GM18498 (cell line): ENCODE results near the gene ZFC3H1.

Experiments
- ATAC-seq: cut with Tn5 transposase; IDR thresholded peaks from one replicate; pipeline ENCODE4 v1.9.1; 2021; ENCODE audit warnings: mild to moderate bottlenecking, moderate library complexity; ENCODE audit not compliant: unreplicated experiment

Gene ZFC3H1

GRCh38 chr12:71685312-71685906 lies 21.8 kb upstream of the ZFC3H1 start:
- ATAC-seq = no peak

GRCh38 chr12:71684081-71684480 lies 20.4 kb upstream of the ZFC3H1 start:
- ATAC-seq = no peak

GRCh38 chr12:71683633-71684032 lies 20.0 kb upstream of the ZFC3H1 start:
- no peak for ATAC-seq

- ATAC-seq = no peak
Observed at GRCh38 chr12:71682466-71682865, 18.8 kb upstream of the ZFC3H1 start.

GRCh38 chr12:71671816-71672215 lies 8.2 kb upstream of the ZFC3H1 start:
- no peak for ATAC-seq

- no peak for ATAC-seq
Observed at GRCh38 chr12:71671311-71671710, 7.7 kb upstream of the ZFC3H1 start.

GRCh38 chr12:71666259-71666658 lies 2.6 kb upstream of the ZFC3H1 start:
- no peak for ATAC-seq

GRCh38 chr12:71665090-71665463 lies 1.4 kb upstream of the ZFC3H1 start:
- ATAC-seq = no peak

- peak; percentile 20 for ATAC-seq
Observed at GRCh38 chr12:71664411-71665089, 902 bp upstream of the ZFC3H1 start.

- ATAC-seq = peak; percentile 24
Observed at GRCh38 chr12:71662849-71663560, 643 bp downstream of the ZFC3H1 start.

GRCh38 chr12:71661977-71662530 lies 1.6 kb downstream of the ZFC3H1 start:
- ATAC-seq = no peak

- no peak for ATAC-seq
Observed at GRCh38 chr12:71656740-71657139, 6.9 kb downstream of the ZFC3H1 start.

GRCh38 chr12:71655907-71656306 lies 7.7 kb downstream of the ZFC3H1 start:
- ATAC-seq = no peak

- ATAC-seq = no peak
Observed at GRCh38 chr12:71655495-71655894, 8.2 kb downstream of the ZFC3H1 start.

- ATAC-seq = no peak
Observed at GRCh38 chr12:71654200-71654599, 9.4 kb downstream of the ZFC3H1 start.

GRCh38 chr12:71653137-71653536 lies 10.5 kb downstream of the ZFC3H1 start:
- no peak for ATAC-seq

- no peak for ATAC-seq
Observed at GRCh38 chr12:71652656-71653055, 11.0 kb downstream of the ZFC3H1 start.

- no peak for ATAC-seq
Observed at GRCh38 chr12:71649401-71649800, 14.2 kb downstream of the ZFC3H1 start.

- no peak for ATAC-seq
Observed at GRCh38 chr12:71648537-71648936, 15.1 kb downstream of the ZFC3H1 start.

- no peak for ATAC-seq
Observed at GRCh38 chr12:71646512-71646911, 17.1 kb downstream of the ZFC3H1 start.

- ATAC-seq = no peak
Observed at GRCh38 chr12:71645268-71645667, 18.4 kb downstream of the ZFC3H1 start.

GRCh38 chr12:71642264-71642663 lies 21.4 kb downstream of the ZFC3H1 start:
- ATAC-seq = peak; percentile 55
